NCI-H345 treated with DMSO at 0.1 percent for 48 hours (cell line): ENCODE data around the gene GOSR1.
"Not testable (repeated sequence)": the region's sequence is repeated elsewhere in the genome, so short reads cannot be mapped to it uniquely, and the experiment has no call there.

Experiments
- DNase-seq: peaks from one replicate; lab custom pipeline; 2025; ENCODE audit not compliant: unreplicated experiment; lab: John Stamatoyannopoulos, UW

Gene GOSR1

DNA sequence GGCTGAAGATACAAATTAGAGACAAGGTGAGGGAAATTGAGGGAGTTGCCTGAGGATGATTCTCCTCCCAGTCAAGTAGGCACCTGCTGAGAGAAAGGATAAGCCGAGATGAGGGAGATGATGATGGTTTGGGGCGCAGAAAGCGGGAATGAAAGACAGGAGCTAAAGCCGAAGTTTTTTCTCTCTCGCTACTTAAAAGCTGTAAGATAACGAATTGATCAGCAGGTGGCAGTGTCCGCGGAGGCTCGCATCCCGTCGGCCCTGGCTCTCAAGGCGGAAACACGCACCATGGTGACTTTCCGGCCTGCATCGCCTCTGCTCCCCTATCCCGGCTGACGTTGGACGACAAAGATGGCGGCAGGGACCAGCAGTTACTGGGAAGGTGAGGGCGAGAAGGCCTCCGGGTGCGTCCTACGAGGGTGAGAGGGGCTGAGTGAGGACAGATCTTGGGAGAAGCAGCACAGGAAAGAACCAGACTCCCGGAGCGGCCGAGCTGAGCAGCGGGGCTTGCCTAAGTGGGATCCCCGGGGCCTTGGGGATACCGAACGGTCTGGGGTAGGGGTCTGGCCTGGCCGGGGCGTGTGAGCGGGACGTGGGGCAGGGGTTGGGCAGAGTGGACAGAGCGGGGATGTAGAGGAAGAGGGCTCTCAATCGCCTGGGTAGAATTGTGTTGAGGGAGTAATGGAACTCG is at the start of gene GOSR1:
TSS of gene GOSR1 (plus strand) at position 326 of the 691 bp plus-strand sequence. CDS start at position 352, 26 bp downstream.
- DNase-seq: peak; percentile 96

DNA sequence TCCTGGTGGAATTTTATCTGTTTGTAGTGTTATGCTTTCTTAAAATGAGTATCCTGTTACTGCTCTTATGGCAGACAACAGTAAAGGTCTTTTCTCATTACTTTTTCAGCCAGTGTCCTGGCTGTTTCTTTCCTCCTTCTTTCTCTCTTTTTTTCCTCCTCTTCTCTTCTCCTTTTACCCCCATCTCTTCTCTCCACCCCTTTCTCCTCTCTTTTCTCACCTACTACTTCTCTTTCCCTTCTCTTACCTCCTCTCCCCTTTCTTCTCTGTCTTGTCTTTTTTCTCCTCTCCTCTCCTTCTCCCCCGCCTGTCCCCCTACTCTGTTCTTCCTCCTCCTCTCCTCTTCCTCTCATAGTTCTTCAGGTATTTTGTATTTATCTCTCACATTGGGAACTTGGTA is 49.6 kb upstream of the GOSR1 start:
- no peak for DNase-seq

DNA sequence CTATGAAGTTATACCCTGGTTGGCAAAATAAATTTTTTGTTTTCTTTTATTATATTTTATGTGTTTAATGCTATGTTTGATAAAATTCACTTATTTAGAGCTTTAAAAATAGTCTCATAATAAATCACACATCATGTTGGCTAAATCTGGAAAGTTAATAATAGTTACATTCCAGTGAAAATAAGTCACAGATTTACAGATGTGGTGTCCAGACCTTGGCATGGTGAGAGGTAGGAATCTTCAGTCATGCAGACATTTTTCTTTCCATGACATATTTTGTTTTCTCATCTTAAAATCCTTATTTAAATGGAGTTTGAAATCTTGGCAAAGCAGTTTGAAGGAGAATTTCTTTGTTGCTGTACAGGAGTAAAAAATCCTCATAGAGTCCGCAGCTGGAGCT is 48.1 kb upstream of the GOSR1 start:
- DNase-seq: no peak

DNA sequence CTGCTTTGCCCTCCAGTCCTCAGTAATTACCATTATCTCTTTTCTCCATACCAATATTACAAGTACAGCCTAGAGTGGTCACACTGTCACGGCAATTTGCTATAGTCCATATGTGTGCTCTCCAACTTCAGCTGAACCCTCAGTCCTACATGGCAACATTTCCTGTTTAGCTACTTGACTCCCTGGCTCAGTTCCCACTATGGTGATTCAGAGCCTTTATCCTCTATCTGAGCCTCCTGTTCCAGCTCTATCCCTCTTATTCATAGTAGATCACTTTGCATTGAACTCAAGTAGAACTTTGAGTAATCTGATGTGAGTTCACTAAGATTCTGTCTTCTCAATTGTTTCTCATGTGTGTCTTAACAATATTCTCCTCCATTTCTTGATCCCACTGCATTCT is 43.7 kb upstream of the GOSR1 start:
- peak; percentile 65 for DNase-seq

DNA sequence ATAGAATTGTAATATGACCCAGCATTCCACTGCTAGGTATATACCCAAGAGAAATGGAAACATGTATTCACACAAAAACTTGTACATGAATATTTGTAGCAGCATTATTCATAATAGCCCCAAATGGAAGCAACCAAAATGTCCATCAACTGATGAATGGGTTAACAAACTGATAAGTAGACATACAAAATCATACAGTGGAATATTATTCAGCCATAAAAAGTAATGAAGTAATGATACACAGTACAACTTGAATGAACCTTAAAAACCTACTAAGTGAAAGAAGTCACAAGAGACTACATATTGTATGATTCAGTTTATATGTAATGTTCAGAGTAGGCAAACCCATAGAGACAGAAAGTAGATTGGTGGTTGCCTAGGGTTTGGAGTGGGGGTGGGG is 40.5 kb upstream of the GOSR1 start:
- no peak for DNase-seq

DNA sequence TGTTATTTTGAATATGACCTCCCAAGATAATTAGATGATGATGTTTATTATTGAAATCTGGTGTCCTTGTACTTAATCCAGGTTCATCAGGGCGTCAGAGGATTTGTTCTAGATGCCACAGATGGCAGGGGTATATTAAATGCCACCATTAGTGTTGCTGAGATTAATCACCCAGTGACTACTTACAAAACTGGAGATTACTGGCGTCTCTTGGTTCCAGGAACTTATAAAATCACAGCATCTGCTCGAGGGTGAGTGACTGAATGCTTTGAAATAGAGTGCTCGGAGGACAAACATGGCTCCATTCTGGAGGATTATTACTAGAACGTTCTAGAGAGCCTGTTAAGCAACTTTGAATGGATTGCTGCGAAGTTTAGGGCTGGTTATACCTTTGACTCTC is 33.5 kb upstream of the GOSR1 start:
- no peak for DNase-seq

DNA sequence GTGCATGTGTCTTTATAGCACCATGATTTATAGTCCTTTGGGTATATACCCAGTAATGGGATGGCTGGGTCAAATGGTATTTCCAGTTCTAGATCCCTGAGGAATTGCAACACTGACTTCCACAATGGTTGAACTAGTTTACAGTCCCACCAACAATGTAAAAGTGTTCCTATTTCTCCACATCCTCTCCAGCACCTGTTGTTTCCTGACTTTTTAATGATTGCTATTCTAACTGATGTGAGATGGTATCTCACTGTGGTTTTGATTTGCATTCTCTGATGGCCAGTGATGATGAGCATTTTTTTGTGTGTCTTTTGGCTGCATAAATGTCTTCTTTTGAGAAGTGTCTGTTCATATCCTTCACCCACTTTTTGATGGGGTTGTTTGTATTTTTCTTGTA is 30.6 kb upstream of the GOSR1 start:
- DNase-seq: not testable (repeated sequence)

DNA sequence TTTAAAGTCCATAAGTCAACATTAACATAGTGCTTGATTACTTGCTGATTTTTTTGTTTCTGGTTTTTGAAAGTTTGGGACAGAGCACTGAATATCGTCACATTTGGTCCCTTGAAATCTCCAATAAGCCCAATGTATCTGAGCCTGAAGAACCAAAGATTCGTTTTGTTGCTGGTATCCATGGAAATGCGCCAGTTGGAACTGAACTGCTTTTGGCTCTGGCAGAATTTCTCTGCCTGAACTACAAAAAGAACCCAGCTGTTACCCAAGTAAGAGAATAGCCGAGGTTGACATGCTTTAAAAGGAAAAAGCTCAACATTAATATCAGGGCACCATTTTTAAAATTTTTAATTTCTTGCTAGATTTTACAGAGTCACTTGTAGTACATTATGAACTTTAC is 27.7 kb upstream of the GOSR1 start:
- no peak for DNase-seq

DNA sequence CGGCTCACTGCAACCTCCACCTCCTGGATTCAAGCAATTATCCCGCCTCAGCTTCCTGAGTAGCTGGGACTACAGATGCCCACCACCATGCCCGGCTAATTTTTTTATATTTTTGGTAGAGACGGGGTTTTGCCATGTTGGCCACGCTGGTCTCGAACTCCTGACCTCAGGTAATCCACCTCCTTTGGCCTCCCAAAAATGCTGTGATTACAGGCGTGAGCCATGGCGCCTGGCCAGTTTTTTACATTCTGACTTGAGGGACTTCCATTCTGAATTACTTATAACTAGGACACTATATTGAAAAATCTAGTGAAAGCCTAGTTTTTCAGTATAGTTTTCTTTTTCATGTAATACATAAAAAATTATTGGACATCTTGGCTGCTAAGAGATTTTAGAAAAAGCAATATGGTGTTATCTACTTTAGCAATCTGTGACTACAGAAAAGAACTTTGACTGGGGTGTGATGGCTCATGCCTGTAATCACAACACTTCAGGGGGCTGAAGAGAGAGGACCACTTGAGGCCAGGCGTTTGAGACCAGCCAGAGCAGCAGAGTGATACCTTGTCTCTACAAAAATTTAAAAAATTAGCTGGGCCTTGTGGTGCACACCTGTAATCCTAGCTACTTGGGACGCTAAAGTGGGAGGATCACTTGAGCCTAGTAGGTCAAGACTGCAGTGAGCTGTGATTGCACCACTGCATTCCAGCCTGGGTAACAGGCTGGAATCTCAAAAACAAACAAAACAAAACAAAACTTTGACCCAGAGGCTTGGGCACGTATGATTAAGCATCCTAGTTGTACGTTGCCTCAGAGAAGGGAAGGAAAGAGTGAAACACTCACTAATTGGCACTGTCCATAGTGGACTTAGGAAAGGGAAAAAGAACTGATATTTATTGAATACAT is 26.8 kb upstream of the GOSR1 start:
- no peak for DNase-seq

DNA sequence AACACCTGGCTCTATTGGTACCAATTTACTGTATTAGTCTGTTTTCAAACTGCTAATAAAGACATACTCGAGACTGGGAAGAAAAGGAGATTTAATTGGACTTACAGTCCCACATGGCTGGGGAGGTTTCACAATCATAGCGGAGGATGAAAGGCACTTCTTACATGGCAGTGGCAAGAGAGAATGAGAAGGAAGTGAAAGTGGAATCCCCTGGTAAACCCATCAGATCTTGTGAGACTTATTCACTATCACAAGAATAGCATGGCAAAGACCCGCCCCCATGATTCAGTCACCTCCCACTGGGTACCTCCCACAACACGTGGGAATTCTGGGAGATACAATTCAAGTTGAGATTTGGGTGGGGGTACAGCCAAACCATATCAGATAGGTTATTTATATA is 22.6 kb upstream of the GOSR1 start:
- no peak for DNase-seq

DNA sequence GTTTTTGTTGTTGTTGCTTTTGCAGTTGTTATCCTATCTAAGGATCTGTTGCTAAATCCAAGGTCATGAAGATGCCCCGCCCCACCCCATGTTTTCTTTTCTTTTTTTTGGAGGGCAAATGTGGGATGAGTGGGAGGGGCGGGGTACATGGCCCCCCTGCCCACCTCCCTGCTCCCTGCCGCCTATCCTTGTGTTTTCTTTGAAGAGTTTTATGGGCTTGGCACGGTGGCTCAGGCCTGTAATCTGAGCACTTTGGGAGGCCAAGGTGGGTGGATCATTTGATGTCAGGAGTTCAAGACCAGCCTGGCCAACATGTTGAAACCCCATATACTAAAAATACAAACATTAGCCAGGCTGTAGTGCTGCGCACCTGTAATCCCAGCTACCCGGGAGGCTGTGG is 18.8 kb upstream of the GOSR1 start:
- no peak for DNase-seq

DNA sequence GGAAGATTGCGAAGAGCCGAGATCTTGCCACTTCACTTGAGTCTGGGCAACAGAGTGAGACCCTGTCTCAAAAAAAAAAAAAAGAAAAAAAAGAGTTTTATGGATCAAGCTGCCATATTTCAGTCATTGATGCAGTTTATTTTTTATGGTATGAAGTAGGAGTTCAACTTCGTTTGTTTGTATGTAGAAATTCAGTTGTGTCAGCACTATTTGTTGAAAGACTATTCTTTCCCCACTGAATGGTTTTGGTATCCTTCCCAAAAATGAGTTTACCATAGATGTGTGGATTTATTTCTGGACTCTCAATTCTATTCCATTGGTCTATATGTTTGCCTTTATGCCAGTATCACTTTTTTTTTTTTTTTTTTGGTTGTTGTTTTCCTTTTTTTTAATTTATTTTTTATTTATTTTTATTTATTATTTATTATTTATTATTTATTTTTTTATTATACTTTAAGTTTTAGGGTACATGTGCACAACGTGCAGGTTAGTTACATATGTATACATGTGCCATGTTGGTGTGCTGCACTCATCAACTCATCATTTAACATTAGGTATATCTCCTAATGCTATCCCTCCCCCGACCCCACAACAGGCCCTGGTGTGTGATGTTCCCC is 18.3 kb upstream of the GOSR1 start:
- DNase-seq: not testable (repeated sequence)

DNA sequence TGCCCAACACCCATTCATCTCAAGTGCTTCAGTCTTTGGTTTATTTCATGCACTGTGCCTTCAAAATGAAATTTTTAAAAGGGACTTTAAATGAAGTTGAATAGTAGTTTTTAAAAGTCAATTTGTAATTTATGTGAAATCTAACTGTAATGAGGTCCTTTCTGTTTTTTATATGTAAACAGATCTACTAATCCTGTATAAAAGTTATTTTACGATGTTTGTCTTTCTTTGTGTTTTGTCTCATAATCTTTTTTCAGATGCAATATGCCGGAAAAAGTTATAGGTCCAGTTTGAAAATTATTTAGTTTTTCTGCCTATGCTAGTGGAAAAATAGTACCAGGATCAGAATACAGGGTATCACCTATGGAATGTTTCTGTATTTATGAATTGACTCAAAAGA is 8.7 kb upstream of the GOSR1 start:
- no peak for DNase-seq

DNA sequence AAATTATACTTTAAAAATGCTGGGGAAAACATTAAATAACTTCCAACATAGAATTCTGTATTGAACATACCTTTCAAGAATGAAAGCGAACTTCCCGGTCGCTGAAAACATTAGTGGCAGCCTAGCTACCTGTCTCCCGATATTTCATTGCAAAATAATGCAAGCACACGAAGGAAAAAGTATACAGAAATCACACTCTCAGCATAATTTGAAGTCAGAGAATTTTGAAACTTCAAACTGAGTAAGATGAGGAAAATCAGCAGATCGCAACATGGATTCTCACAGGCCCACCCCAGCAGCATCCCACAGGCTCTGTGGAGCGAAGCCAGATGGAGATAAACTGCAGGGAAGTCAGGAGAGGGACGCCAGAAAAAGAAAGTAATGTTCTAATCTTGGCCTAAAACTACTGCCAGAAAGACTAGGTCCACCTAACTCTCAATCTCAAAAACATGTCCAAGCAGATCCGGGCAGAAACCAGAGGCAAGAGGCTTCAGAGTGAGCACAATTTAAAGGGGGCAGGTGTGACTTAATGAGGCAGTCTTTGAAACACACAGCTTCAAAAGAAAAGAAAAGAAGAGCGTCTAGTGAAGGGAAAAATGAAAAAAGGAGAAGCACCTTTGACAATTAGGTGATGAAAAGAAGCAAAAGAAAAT is 4.8 kb upstream of the GOSR1 start:
- DNase-seq: no peak

DNA sequence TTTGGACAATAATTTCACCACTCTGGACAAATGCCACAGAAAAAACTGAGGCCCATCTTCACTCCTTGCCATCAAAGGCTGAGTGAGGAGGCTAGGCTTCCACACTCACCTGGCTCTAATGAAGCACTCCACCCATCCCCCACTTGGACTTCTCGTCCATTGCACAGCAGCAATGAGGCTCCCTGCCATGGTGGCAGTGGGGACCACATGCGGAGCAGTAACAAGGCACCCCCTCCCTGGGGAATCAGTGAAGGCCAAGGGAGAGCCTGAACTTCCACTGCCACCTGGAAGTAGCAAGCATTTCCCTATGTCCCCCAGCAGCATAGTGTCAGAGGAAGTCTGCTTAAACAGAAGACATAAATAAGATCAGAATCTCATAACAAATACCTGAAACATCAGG is 2.0 kb upstream of the GOSR1 start:
- no peak for DNase-seq

DNA sequence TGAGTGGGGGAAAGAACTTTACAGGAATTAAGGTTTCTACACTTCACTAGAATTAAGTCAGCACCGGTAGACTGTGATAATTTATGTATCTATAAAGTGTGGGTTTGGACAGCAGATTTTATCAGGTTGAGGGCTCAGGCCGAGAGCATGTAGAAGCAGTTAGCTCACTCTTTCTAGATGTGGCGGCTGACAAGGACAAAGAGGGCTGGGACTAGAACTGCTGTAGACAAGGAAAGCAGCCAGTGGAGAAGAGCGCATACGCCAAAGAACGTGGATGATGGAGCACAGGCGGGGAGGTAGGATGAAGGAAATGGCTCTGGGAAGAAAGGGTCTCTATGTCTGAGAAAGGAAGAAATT is 504 bp upstream of the GOSR1 start:
- no peak for DNase-seq

DNA sequence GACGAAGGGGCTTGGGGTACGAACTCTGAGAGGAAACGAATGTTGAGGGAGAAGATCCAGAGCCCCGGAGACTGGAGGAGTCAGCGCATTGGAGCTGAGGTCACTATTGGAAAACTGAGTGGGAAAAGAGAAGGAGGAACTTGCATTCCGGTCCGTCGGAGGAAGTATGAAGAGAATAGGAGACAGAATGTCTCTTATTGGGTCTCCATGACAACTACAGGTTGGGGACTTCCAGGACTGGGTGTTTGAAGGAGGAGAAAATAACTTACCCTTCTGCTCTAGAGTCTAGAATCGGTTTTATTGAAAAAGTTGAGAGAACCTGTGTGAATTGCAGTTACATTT is 537 bp downstream of the GOSR1 start:
- no peak for DNase-seq

DNA sequence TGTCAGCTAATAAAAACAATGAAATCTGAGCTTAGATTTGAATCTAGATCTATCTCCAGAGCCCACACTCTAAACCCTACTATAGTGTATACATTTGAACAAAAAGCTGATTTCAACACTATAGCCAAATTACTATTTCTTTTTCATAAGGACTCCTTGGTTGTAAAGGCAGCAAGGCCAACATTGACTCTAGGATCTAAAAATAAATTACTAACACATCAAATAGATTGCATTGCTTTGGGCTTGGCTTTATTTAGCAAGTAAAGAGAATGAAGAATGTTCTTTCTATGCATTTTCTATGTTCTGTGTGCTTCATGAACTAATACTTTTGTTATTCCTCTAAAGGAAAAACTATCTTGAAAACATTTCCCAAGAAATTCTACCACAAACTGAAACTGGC is 5.3 kb downstream of the GOSR1 start:
- DNase-seq: no peak

DNA sequence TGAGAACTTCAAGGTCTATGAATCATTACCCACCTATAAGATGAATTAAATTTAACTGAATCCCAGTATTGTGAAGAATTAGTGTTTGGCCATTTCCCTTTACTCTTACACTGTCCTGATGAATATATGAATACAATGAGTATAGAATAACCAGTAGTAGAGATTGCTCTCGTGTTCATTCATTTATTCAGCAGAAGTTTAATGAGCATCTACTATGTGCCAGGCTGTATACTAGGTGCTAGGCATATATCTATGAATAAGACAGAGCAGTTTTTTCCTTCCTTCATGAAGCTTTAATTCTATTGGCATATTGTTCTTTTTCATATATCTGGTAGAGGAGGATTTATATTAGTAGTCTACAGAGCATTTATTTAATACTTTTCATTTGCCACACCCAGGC is 6.0 kb downstream of the GOSR1 start:
- no peak for DNase-seq

DNA sequence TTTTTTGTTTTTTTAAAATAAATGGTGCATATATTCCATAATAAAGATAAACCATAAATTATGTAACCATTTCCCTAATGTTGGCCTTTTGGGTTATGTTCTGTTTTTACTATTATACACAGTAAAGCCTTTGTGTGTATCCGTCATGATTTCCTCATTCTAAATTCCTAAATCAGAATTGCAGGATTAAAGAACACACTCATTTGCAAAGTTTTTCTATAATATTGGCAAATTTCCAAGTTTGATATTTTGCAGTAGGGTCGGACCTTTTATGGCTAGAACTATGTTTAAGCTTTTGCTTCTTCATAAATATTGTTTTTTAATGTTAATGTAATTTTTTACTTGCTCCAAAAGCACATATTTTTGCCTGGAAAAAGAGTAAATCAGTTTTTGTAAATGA is 16.6 kb downstream of the GOSR1 start:
- no peak for DNase-seq

DNA sequence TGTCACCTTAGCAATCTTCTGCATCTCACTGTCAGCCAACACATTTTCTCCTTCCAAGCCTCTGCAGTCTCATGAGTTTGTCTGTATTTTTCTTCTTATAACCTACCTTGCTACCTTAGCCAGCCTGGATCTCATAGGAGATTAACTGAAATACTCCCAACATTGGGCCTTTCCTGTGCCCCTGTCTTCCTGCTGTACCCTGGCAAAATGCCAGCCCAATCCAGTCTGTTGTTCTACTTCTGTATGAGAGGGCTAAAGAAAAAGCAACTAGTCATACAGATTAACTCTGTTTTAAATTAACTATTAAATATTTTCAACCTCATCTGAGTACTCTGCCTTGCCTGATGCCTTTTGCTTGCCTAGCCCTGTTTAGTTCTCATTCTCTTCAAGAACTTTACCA is 18.4 kb downstream of the GOSR1 start:
- peak; percentile 1 for DNase-seq

DNA sequence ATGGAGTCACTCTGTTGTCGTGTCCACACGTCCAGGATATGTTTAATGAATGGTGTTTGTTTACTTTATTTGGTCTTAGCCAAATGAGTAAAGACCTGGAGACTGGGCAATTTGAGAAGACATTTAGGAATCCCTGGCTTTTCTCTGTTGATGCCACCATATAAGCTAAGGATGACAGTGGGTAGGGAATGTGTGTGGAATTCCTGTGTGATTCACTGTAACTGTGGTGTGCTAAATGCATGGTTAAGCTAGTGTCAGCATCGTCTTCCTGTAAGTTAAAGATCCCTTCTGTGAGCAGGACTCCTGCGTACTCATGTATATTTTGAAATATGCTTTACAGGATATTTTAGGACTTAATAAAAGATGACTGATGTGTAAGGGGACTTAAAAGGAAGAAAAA is 26.4 kb downstream of the GOSR1 start:
- DNase-seq: no peak
